GM12892 (cell line): ENCODE data around the gene ITGA7.

Source experiments
- DNase-seq: peaks from one replicate; pipeline ENCODE4 v3.0.0; 2011; ENCODE audit not compliant: insufficient read length
- FAIRE-seq: peaks from 2 replicates; lab custom pipeline; 2011; peaks lifted over from hg19 to GRCh38; lab: Jason Lieb, UNC
- POLR2A ChIP-seq: IDR thresholded peaks from 2 replicates; pipeline ENCODE4 v1.6.1; 2011; ENCODE audit warnings: low read depth, low read length, control low read depth
- POLR2AphosphoS5 ChIP-seq: IDR thresholded peaks from 2 replicates; pipeline ENCODE4 v1.6.1; 2011; ENCODE audit warnings: low read depth, low read length, control low read depth
- TAF1 ChIP-seq: IDR thresholded peaks from 2 replicates; pipeline ENCODE4 v1.6.1; 2011; ENCODE audit warnings: low read depth, mild to moderate bottlenecking, control low read depth, low read length, borderline replicate concordance

Gene ITGA7

DNA sequence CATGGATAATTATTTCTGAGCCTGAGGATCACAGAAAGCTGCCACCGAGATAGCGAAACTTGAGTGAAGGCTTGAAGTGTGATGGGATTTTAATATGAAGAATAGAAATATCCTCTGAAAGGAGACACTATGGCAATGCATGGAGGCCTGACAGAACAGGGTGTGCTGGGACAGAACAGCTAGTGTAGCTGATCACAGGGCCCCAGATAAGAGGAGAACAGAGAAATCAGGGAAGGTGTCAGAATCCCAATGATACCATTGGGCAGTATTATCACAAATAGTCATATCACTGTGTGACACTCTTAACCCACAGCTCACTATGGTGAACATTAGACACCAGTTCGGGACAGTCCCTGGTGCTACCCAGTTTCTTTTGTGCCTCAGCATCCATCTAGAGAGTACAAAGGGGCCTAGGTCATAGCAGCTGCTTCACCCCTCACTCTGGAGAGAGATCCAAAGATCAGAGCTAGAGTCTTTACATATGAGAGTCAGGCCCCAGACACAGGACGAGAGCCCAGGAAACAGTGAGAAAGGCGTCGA is 71.5 kb downstream of the ITGA7 start:
- TF ChIP-seq POLR2A (no peak), TAF1 (no peak), POLR2AphosphoS5 (no peak)
- DNase-seq (no peak), FAIRE-seq (no peak)
